A549 (cell line): ENCODE data around the gene GALNT5. TPM values are rescaled to one million over a fixed set of nuclear protein-coding genes. Genes with fewer than 3 reads are reported as not detected.
"Not testable (repeated sequence)": the region's sequence is repeated elsewhere in the genome, so short reads cannot be mapped to it uniquely, and the experiment has no call there.

Experiments
- ATAC-seq, 2 experiments: fragments of 200-7000 bp in 1 of 2; fragments of >200 bp in 1 of 2; cut with Nextera tagmentation in 1 of 2; cut with Tn5 transposase in 1 of 2; 3 replicates each; pipeline versions ENCODE4 v1.8.0 to v1.9.1; 2018 to 2020; ENCODE audit warnings: mild to moderate bottlenecking in 1 of 2, moderate library complexity in 1 of 2
- CTCF ChIA-PET: fragments of 300-600 bp; sonication (Branson Sonifier 250); formaldehyde crosslinking; extraction: SDS; loops from one replicate; lab custom pipeline; 2021; ENCODE audit warnings: antibody characterized with exemption, inconsistent platforms; lab: Yijun Ruan, JAX
- POLR2A ChIA-PET: fragments of 350-600 bp; formaldehyde crosslinking; extraction: SDS; loops from one replicate; lab custom pipeline; 2021; ENCODE audit warnings: antibody characterized with exemption, inconsistent platforms; lab: Yijun Ruan, JAX
- DNase-seq, 2 experiments: peaks; one replicate each; pipeline versions ENCODE4 v3.0.0 to v3.0.0-alpha.2; 2011 to 2016; ENCODE audit warnings: low read depth in 1 of 2, low spot score in 1 of 2
- FAIRE-seq: peaks from 2 replicates; lab custom pipeline; 2011; peaks lifted over from hg19 to GRCh38; lab: Jason Lieb, UNC
- H3K27ac ChIP-seq, 2 experiments: fragments of >200 bp; sonication (Bioruptor Twin); formaldehyde crosslinking; 3 replicates each; pipeline ENCODE4 v1.5.1; 2016 to 2017
- H3K4me1 ChIP-seq: fragments of >200 bp; sonication (Bioruptor Twin); formaldehyde crosslinking; 3 replicates; pipeline ENCODE4 v1.6.1; 2016
- H3K4me2 ChIP-seq: fragments of >200 bp; sonication (Bioruptor Twin); formaldehyde crosslinking; 3 replicates; pipeline ENCODE4 v1.6.1; 2016
- H3K4me3 ChIP-seq: fragments of >200 bp; sonication (Bioruptor Twin); formaldehyde crosslinking; 3 replicates; pipeline ENCODE4 v1.5.1; 2016
- H3K9me3 ChIP-seq: fragments of >200 bp; sonication (Bioruptor Twin); formaldehyde crosslinking; 3 replicates; pipeline ENCODE4 v1.6.1; 2016
- CBX8 ChIP-seq: fragments of 200-600 bp; sonication (generic); IDR thresholded peaks from 2 replicates; pipeline ENCODE4 v1.6.1; 2016
- CHD4 ChIP-seq: fragments of 200-600 bp; sonication (generic); IDR thresholded peaks from 2 replicates; pipeline ENCODE4 v1.6.1; 2016; ENCODE audit warnings: antibody characterized with exemption, mild to moderate bottlenecking, borderline replicate concordance
- CTCF ChIP-seq: fragments of >200 bp; sonication (Bioruptor Twin); formaldehyde crosslinking; IDR thresholded peaks from 3 replicates; pipeline ENCODE4 v1.5.1; 2016
- EHF ChIP-seq: fragments of 250-450 bp; sonication (Bioruptor Pico); IDR thresholded peaks from 2 replicates; pipeline ENCODE4 v1.5.0; 2020; ENCODE audit warnings: mild to moderate bottlenecking
- FOSL2 ChIP-seq, 2 experiments: fragments of 450-650 bp in 1 of 2; fragments of >200 bp in 1 of 2; sonication (Bioruptor Twin) in 1 of 2; formaldehyde crosslinking; IDR thresholded peaks; 2 replicates each; pipeline versions ENCODE4 v1.5.0 to v1.6.1; 2016 to 2020; ENCODE audit warnings: mild to moderate bottlenecking in 1 of 2, moderate library complexity in 1 of 2
- HOXB5 ChIP-seq: fragments of 250-450 bp; sonication (Bioruptor Pico); IDR thresholded peaks from 2 replicates; pipeline ENCODE4 v1.5.0; 2020; ENCODE audit warnings: mild to moderate bottlenecking, moderate library complexity
- JUN ChIP-seq, 2 experiments: fragments of >200 bp; sonication (Bioruptor Twin); formaldehyde crosslinking; IDR thresholded peaks; 2 replicates in 1 of 2; 3 replicates in 1 of 2; pipeline ENCODE4 v1.6.1; 2016 to 2017
- MAFK ChIP-seq: fragments of 450-650 bp; IDR thresholded peaks from 2 replicates; pipeline ENCODE4 v1.6.1; 2014; ENCODE audit not compliant: partially characterized antibody
- MAX ChIP-seq: IDR thresholded peaks from 2 replicates; pipeline ENCODE4 v1.6.1; 2012
- MYC ChIP-seq: IDR thresholded peaks from 2 replicates; pipeline ENCODE4 v1.6.1; 2012; ENCODE audit warnings: mild to moderate bottlenecking, inconsistent platforms, low read length, improper control_type of control experiment, borderline replicate concordance
- NFE2L2 ChIP-seq: fragments of 150-350 bp; conservative IDR thresholded peaks from 2 replicates; pipeline ENCODE4 v1.6.1; 2014; ENCODE audit warnings: low read length
- NPAS2 ChIP-seq: fragments of 250-450 bp; sonication (Bioruptor Pico); IDR thresholded peaks from 2 replicates; pipeline ENCODE4 v1.8.0; 2022; ENCODE audit warnings: mild to moderate bottlenecking, moderate library complexity, borderline replicate concordance
- POLR2AphosphoS2 ChIP-seq: conservative IDR thresholded peaks from 2 replicates; pipeline ENCODE4 v1.6.1; 2012; ENCODE audit warnings: low read length, improper control_type of control experiment, inconsistent platforms
- SREBF2 ChIP-seq: fragments of 450-650 bp; IDR thresholded peaks from 2 replicates; pipeline ENCODE4 v1.6.1; 2014; ENCODE audit warnings: mild to moderate bottlenecking, moderate library complexity
- TFCP2L1 ChIP-seq: fragments of 250-450 bp; sonication (Bioruptor Pico); IDR thresholded peaks from 2 replicates; pipeline ENCODE4 v1.5.0; 2021; ENCODE audit warnings: mild to moderate bottlenecking
- USF2 ChIP-seq: fragments of 450-650 bp; IDR thresholded peaks from 2 replicates; pipeline ENCODE4 v1.6.1; 2014; ENCODE audit warnings: antibody characterized with exemption
- ZSCAN20 ChIP-seq: fragments of 250-450 bp; sonication (Bioruptor Pico); IDR thresholded peaks from 2 replicates; pipeline ENCODE4 v1.8.0; 2022; ENCODE audit warnings: mild to moderate bottlenecking, moderate library complexity
- WGBS: methylation state at CpG from one replicate; pipeline ENCODE4 v1.1.6; 2017; ENCODE audit errors: missing lambda C conversion rate; 5-methylcytosine and 5-hydroxymethylcytosine counted together
- polyA plus RNA-seq, 4 experiments: library from polyadenylated mRNA; depleted of rRNA in 3 of 4; stranded (reverse); fragments of >200 nt; fragmentation: RNase III in 1 of 4; extraction: RNeasy Plus Mini Kit Qiagen cat#74134 plus additional on column Dnase treatment in 1 of 4; gene quantifications; 2 replicates in 3 of 4; 3 replicates in 1 of 4; pipeline ENCODE4 v1.2.3, GENCODE V29; 2011 to 2017

GALNT5 gene
- polyA plus RNA-seq, 2 of the 4 experiments (the other 2 are of a cell fraction): 2.9 to 3.0 TPM

- TF ChIP-seq CTCF (peak; percentile 75), MAFK (no peak)
Measured at GRCh38 chr2:157336137-157337010, 78.9 kb downstream of the GALNT5 start (continued).

GRCh38 chr2:157337978-157338377 is 80.5 kb downstream of the GALNT5 start:
- WGBS: 25% methylated on average over 3 of the region's 3 CpGs
- no peak for ATAC-seq
- H3K9me3 ChIP-seq: no peaks in the 10 kb centered on the region
- H3K4me3 ChIP-seq: no peak overlapping the region
- DNase-seq: no peak
- ChIA-PET POLR2A (no interaction called here), CTCF (interaction anchor here (1.3 to 7.5 kb wide), 4 partner anchors 13 to 53 kb away, joined by 3 to 101 read pairs (median 52); partner anchors contain the start of gene ERMN)
- TF ChIP-seq ZSCAN20 (CRISPR knock-in tag) (no peak), MAX (no peak)
- no peaks in the 10 kb centered on the region for H3K4me1 ChIP-seq
- no peak overlapping the region for H3K27ac ChIP-seq
- no peak overlapping the region for H3K4me2 ChIP-seq
- FAIRE-seq: no peak

GRCh38 chr2:157339965-157340655 is 82.6 kb downstream of the GALNT5 start:
- Histone ChIP-seq H3K27ac (no peak overlapping the region), H3K4me1 (no peaks in the 10 kb centered on the region), H3K4me3 (no peak overlapping the region), H3K4me2 (no peak overlapping the region), H3K9me3 (no peaks in the 10 kb centered on the region)
- WGBS: 71% methylated on average over 4 of the region's 4 CpGs
- ChIA-PET POLR2A (no interaction called here), CTCF (interaction anchor here (1.7 kb wide), 1 partner anchor 13 kb away, joined by 7 read pairs; no protein-coding TSS in a partner anchor)
- DNase-seq (no peak), ATAC-seq (no peak), FAIRE-seq (no peak)
- TF ChIP-seq NFE2L2 (no peak), MYC (no peak), TFCP2L1 (CRISPR knock-in tag) (no peak), POLR2AphosphoS2 (no peak), JUN (IDR thresholded peaks at IDR 0.05) (no peak), HOXB5 (CRISPR knock-in tag) (no peak), MAX (no peak)

- H3K4me1 ChIP-seq, DNase-seq, ATAC-seq, POLR2A ChIA-PET, H3K4me2 ChIP-seq, H3K9me3 ChIP-seq, H3K4me3 ChIP-seq, FAIRE-seq, H3K27ac ChIP-seq: not testable (repeated sequence)
- 44% methylated on average over 2 of the region's 2 CpGs for WGBS
- CTCF ChIA-PET: interaction anchor here (1.7 kb wide), 1 partner anchor 14 kb away, joined by 7 read pairs; no protein-coding TSS in a partner anchor
Measured at GRCh38 chr2:157341381-157341780, 83.9 kb downstream of the GALNT5 start.

GRCh38 chr2:157345647-157346389 is 88.3 kb downstream of the GALNT5 start:
- DNase-seq (no peak), FAIRE-seq (no peak), ATAC-seq (no peak)
- Histone ChIP-seq H3K4me3 (no peak overlapping the region), H3K9me3 (no peaks in the 10 kb centered on the region), H3K27ac (no peak overlapping the region), H3K4me1 (no peaks in the 10 kb centered on the region), H3K4me2 (no peak overlapping the region)
- ChIA-PET POLR2A (no interaction called here), CTCF (interaction anchor here (0.5 to 4.1 kb wide), 4 partner anchors 9 to 283 kb away, joined by 3 to 26 read pairs (median 5); no protein-coding TSS in a partner anchor)
- 42% methylated on average over 2 of the region's 2 CpGs for WGBS
- no peak for TF ChIP-seq FOSL2 (IDR thresholded peaks at IDR 0.05)
- no peak for TF ChIP-seq FOSL2 (CRISPR knock-in tag; IDR thresholded peaks at IDR 0.05)
- no peak for TF ChIP-seq TFCP2L1 (CRISPR knock-in tag)
- TF ChIP-seq CBX8: no peak
- no peak for TF ChIP-seq SREBF2
- no peak for TF ChIP-seq USF2
- no peak for TF ChIP-seq EHF (CRISPR knock-in tag)
- no peak for TF ChIP-seq CHD4
- TF ChIP-seq NPAS2 (CRISPR knock-in tag): no peak
